ENCODE measurements around the gene CYB561. TPM values are rescaled to one million over a fixed set of nuclear protein-coding genes. Genes with fewer than 3 reads are reported as not detected.

Gene CYB561
- total RNA-seq, 1 experiment from 2014 or later = 35.1 TPM

- peak; percentile 87 for TF ChIP-seq TCF7 (CRISPR knock-in tag; IDR thresholded peaks at IDR 0.05; ENCODE audit: low read depth)
- TF ChIP-seq PREB (CRISPR knock-in tag; IDR thresholded peaks at IDR 0.05; ENCODE audit: borderline replicate concordance) = no peak
- peak; percentile 97 for TF ChIP-seq ETV6 (CRISPR knock-in tag; IDR thresholded peaks at IDR 0.05)
- TF ChIP-seq MLX (CRISPR knock-in tag; IDR thresholded peaks at IDR 0.05) = no peak
- TF ChIP-seq SP1 (CRISPR knock-in tag; conservative IDR thresholded peaks at IDR 0.05) = no peak; the same call in 1 of the 2 replicates
- peak; percentile 76; the same call in 1 of the 2 replicates for TF ChIP-seq MYBL2 (CRISPR knock-in tag; IDR thresholded peaks at IDR 0.05)
- TF ChIP-seq GTF2I (CRISPR knock-in tag; conservative IDR thresholded peaks at IDR 0.05) = no peak
- TF ChIP-seq MAX (CRISPR knock-in tag; IDR thresholded peaks at IDR 0.05) = no peak; the same call in 1 of the 2 replicates
- 0 out of 2 replicates have a peak, but pooled peaks have one; percentile 36 for TF ChIP-seq USF1 (CRISPR knock-in tag; IDR thresholded peaks at IDR 0.05)
- TF ChIP-seq PRDM15 (CRISPR knock-in tag; IDR thresholded peaks at IDR 0.05) = peak; percentile 54
- peak; percentile 97 for TF ChIP-seq FOXP1 (CRISPR knock-in tag; IDR thresholded peaks at IDR 0.05; ENCODE audit: borderline replicate concordance)
- no peak for TF ChIP-seq ZMAT4 (CRISPR knock-in tag; IDR thresholded peaks at IDR 0.05)
Measured at GRCh38 chr17:63445954-63446752, at the start of gene CYB561 (continued).

- H3K4me1 Mint-ChIP-seq = peaks cover 8% of the 10 kb centered on the region
- ChIA-PET POLR2A (no interaction called here), CTCF (interaction anchor here (0.9 to 5.2 kb wide), 6 partner anchors 17 to 120 kb away, joined by 3 to 44 read pairs (median 4); partner anchors contain the start of gene KCNH6)
- H3K9me3 Mint-ChIP-seq = no peaks in the 10 kb centered on the region
- no peak overlapping the region for H3K4me3 Mint-ChIP-seq
- H3K27me3 Mint-ChIP-seq (ENCODE audit: low read depth) = no peaks in the 10 kb centered on the region; the same call in 1 of the 2 replicates
- H3K27ac Mint-ChIP-seq = no peak overlapping the region
- no peaks in the 10 kb centered on the region for H3K36me3 Mint-ChIP-seq
- DNase-seq (ENCODE audit: low spot score) (no peak), ATAC-seq (no peak)
- TF ChIP-seq ZBTB43 (CRISPR knock-in tag; IDR thresholded peaks at IDR 0.05) = no peak
- no peak for TF ChIP-seq ZNF281 (CRISPR knock-in tag; IDR thresholded peaks at IDR 0.05)
- TF ChIP-seq ZNF532 (CRISPR knock-in tag; IDR thresholded peaks at IDR 0.05; ENCODE audit: borderline replicate concordance) = no peak
- TF ChIP-seq NR1H2 (CRISPR knock-in tag; IDR thresholded peaks at IDR 0.05) = no peak
- TF ChIP-seq ZBTB21 (CRISPR knock-in tag; IDR thresholded peaks at IDR 0.05; ENCODE audit: borderline replicate concordance) = no peak
- TF ChIP-seq KAT7 (CRISPR knock-in tag; IDR thresholded peaks at IDR 0.05; ENCODE audit: borderline replicate concordance) = no peak
- TF ChIP-seq JAZF1 (CRISPR knock-in tag; IDR thresholded peaks at IDR 0.05) = no peak
Measured at GRCh38 chr17:63495491-63495890, 49.4 kb upstream of the CYB561 start.

All from WTC11 (cell line).